ENCODE results near the gene DCP2. TPM values are rescaled to one million over a fixed set of nuclear protein-coding genes. Genes with fewer than 3 reads are reported as not detected.

The DCP2 gene
- total RNA-seq, 1 experiment from 2014 or later, result 176 TPM

DNA sequence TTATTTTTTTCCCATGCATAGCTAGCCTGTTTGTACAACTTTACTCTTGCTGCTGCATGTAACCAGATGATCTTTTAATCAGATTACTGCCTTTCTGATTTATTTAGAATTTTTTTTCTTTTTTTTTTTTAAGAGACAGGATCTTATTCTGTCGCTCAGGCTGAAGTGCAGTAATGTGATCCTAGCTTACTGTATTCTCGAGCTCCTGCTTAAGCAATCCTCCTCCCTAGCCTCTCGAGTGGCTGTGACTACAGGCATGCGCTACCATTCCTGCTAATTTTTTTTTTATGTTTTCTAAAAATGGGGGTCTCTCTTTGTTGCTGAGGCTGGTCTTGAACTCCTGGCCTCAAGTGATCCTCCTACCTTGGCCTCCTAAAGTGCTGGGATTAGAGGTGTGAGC, 9.6 kb downstream of the DCP2 start:
- no peaks in the 10 kb centered on the region for H3K23me2 ChIP-seq (ENCODE audit: insufficient read length, low read depth, low read length, poor library complexity, severe bottlenecking)
- Mint-ChIP-seq H3K4me1 (peaks cover 34 to 37% of the 10 kb centered on the region in 2 experiments), H3K9me3 (no peaks in the 10 kb centered on the region), H3K27ac (no peak overlapping the region), H3K36me3 (ENCODE audit: insufficient read depth in 1 of 3, low read depth in 3 of 3) (peaks cover 3 to 36% (median 24%) of the 10 kb centered on the region in 3 experiments), H3K27me3 (ENCODE audit: low read depth) (no peaks in the 10 kb centered on the region), H3K4me3 (no peak overlapping the region)
- H3K4ac ChIP-seq (ENCODE audit: low read depth, low read length), result no peak overlapping the region
- no peak overlapping the region for H3K23ac ChIP-seq (ENCODE audit: insufficient read length, low read depth, low read length)
- no peak for TF ChIP-seq CTCF (conservative IDR thresholded peaks at IDR 0.05)
- H2AK5ac ChIP-seq (ENCODE audit: insufficient read length, low read length), result no peak overlapping the region
- peaks cover 31% of the 10 kb centered on the region for H3K79me2 ChIP-seq (ENCODE audit: insufficient read depth, low read length)
- H2BK20ac ChIP-seq (ENCODE audit: low read depth, low read length, poor library complexity, severe bottlenecking), result no peak overlapping the region
- H4K5ac ChIP-seq (ENCODE audit: insufficient read length, low read depth, low read length), result no peak overlapping the region
- WGBS (ENCODE audit: extremely low coverage, insufficient read length, low lambda C conversion rate), result no CpG with 5 or more reads among the region's 4 CpGs
- no peak overlapping the region for H4K8ac ChIP-seq (replicated peaks; ENCODE audit: insufficient read length, low read depth, low read length)
- H3K9me3 ChIP-seq (ENCODE audit: control insufficient read depth, low read depth, low read length), result no peaks in the 10 kb centered on the region
- H3K4me2 ChIP-seq (ENCODE audit: insufficient read depth, insufficient read length, low read length), result no peak overlapping the region
- no peaks in the 10 kb centered on the region for H3K27me3 ChIP-seq (ENCODE audit: insufficient read depth, low read length)
- H3K56ac ChIP-seq (ENCODE audit: insufficient read length, low read depth, low read length), result no peak overlapping the region
- H4K20me1 ChIP-seq (ENCODE audit: control insufficient read depth, insufficient read depth, insufficient read length), result peaks cover 3% of the 10 kb centered on the region
- H3T11ph ChIP-seq (ENCODE audit: low read length), result no peak overlapping the region
- no peak overlapping the region for H4K91ac ChIP-seq (ENCODE audit: insufficient read length, low read depth, low read length)
- no peak overlapping the region for H2BK15ac ChIP-seq (ENCODE audit: low read depth, low read length)
- DNase-seq, result no peak
- peaks cover 14% of the 10 kb centered on the region for H3K79me1 ChIP-seq (ENCODE audit: insufficient read depth, low read depth, low read length, poor library complexity, severe bottlenecking)
- no peak overlapping the region for H3K27ac ChIP-seq (ENCODE audit: insufficient read length, low read depth, low read length)
- H3K14ac ChIP-seq (ENCODE audit: insufficient read depth, low read length), result no peak overlapping the region
- H3K9ac ChIP-seq (ENCODE audit: extremely low read depth, insufficient read length, low read length), result no peak overlapping the region
- H3K4me1 ChIP-seq (ENCODE audit: insufficient read depth, low read length), result peaks cover 7% of the 10 kb centered on the region; the same call in 1 of the 2 replicates
- no peak overlapping the region for H3K18ac ChIP-seq (ENCODE audit: insufficient read length, low read depth, low read length)
- H2AFZ ChIP-seq (ENCODE audit: low read length), result no peak overlapping the region
- no peak overlapping the region for H2BK12ac ChIP-seq (ENCODE audit: insufficient read length, low read depth, low read length)
- no peak overlapping the region for H2BK120ac ChIP-seq (ENCODE audit: low read depth, low read length, poor library complexity, severe bottlenecking)
- no peak overlapping the region for H2BK5ac ChIP-seq (ENCODE audit: insufficient read length, low read length)

All from H9 (cell line).